ENCODE data around the gene ABLIM1. TPM values are rescaled to one million over a fixed set of nuclear protein-coding genes. Genes with fewer than 3 reads are reported as not detected.

Gene ABLIM1
- total RNA-seq, 1 experiment from 2014 or later: 62.1 TPM

GRCh38 chr10:114704679-114705078 lies 46.6 kb upstream of the ABLIM1 start (continued):
- no peak for TF ChIP-seq PRDM15 (CRISPR knock-in tag; IDR thresholded peaks at IDR 0.05)
- TF ChIP-seq CBFB (CRISPR knock-in tag; IDR thresholded peaks at IDR 0.05; ENCODE audit: low read depth): no peak

- no peak overlapping the region for H3K27ac Mint-ChIP-seq
- CTCF ChIA-PET: interaction anchor here (0.6 to 3.2 kb wide), 28 partner anchors 10 to 426 kb away, joined by 3 to 29 read pairs (median 4); partner anchors contain the start of gene FHIP2A
- DNase-seq (ENCODE audit: low spot score): no peak
These were observed 45.5 kb upstream of the ABLIM1 start for GRCh38 chr10:114703377-114704107.

GRCh38 chr10:114698271-114699061 lies 40.4 kb upstream of the ABLIM1 start:
- Mint-ChIP-seq H3K36me3 (peaks cover 11% of the 10 kb centered on the region; the same call in 1 of the 2 replicates), H3K27ac (no peak overlapping the region), H3K9me3 (peaks cover 19% of the 10 kb centered on the region), H3K27me3 (ENCODE audit: low read depth) (peaks cover 3% of the 10 kb centered on the region; the same call in 1 of the 2 replicates), H3K4me3 (no peak overlapping the region), H3K4me1 (peaks cover 14% of the 10 kb centered on the region)
- DNase-seq (ENCODE audit: low spot score) (no peak), ATAC-seq (no peak)
- ChIA-PET CTCF (no interaction called here), POLR2A (no interaction called here)
- TF ChIP-seq MAX (CRISPR knock-in tag; IDR thresholded peaks at IDR 0.05) (no peak), SP1 (CRISPR knock-in tag; conservative IDR thresholded peaks at IDR 0.05) (no peak), ZNF532 (CRISPR knock-in tag; IDR thresholded peaks at IDR 0.05; ENCODE audit: borderline replicate concordance) (no peak), ZNF219 (CRISPR knock-in tag; IDR thresholded peaks at IDR 0.05; ENCODE audit: borderline replicate concordance) (no peak), E2F5 (CRISPR knock-in tag; IDR thresholded peaks at IDR 0.05) (no peak), CBFB (CRISPR knock-in tag; IDR thresholded peaks at IDR 0.05; ENCODE audit: low read depth) (no peak), ZNF263 (CRISPR knock-in tag; IDR thresholded peaks at IDR 0.05; ENCODE audit: low read depth) (no peak), ZNF317 (CRISPR knock-in tag; IDR thresholded peaks at IDR 0.05; ENCODE audit: borderline replicate concordance, low read depth) (no peak), ZBTB21 (CRISPR knock-in tag; IDR thresholded peaks at IDR 0.05; ENCODE audit: borderline replicate concordance) (no peak), CDX4 (CRISPR knock-in tag; IDR thresholded peaks at IDR 0.05; ENCODE audit: borderline replicate concordance) (no peak), NR2C2 (CRISPR knock-in tag; IDR thresholded peaks at IDR 0.05) (no peak), JAZF1 (CRISPR knock-in tag; IDR thresholded peaks at IDR 0.05) (no peak)

More at GRCh38 chr10:114703377-114704107, 45.5 kb upstream of the ABLIM1 start:
- ATAC-seq: peak; percentile 93
- H3K4me3 Mint-ChIP-seq: no peak overlapping the region
- POLR2A ChIA-PET: no interaction called here
- H3K27me3 Mint-ChIP-seq (ENCODE audit: low read depth): peaks cover 3% of the 10 kb centered on the region
- peaks cover 6% of the 10 kb centered on the region; the same call in 1 of the 2 replicates for H3K4me1 Mint-ChIP-seq
- peaks cover 11% of the 10 kb centered on the region; the same call in 1 of the 2 replicates for H3K36me3 Mint-ChIP-seq
- TF ChIP-seq CTCF (IDR thresholded peaks at IDR 0.05) (peak; percentile 62), FOXJ3 (CRISPR knock-in tag; IDR thresholded peaks at IDR 0.05; ENCODE audit: borderline replicate concordance) (no peak)
- H3K9me3 Mint-ChIP-seq: peaks cover 19% of the 10 kb centered on the region
